Osteoblast (primary cell): ENCODE measurements around the gene ABCA13. TPM values are rescaled to one million over a fixed set of nuclear protein-coding genes. Genes with fewer than 3 reads are reported as not detected.
"Not testable (repeated sequence)": the region's sequence is repeated elsewhere in the genome, so short reads cannot be mapped to it uniquely, and the experiment has no call there.

Experiments
- DNase-seq: peaks from one replicate; pipeline ENCODE4 v3.0.0; 2011; ENCODE audit warnings: low spot score, mixed read lengths; ENCODE audit not compliant: insufficient read length; ENCODE audit errors: missing footprints
- H2AFZ ChIP-seq: 2 replicates; pipeline ENCODE4 v1.6.0; 2011; ENCODE audit warnings: mild to moderate bottlenecking, low read length
- H3K27ac ChIP-seq: 2 replicates; pipeline ENCODE4 v1.5.1; 2011; ENCODE audit warnings: mild to moderate bottlenecking, low read depth, low read length, moderate library complexity
- H3K27me3 ChIP-seq: 2 replicates; pipeline ENCODE4 v1.6.0; 2012; ENCODE audit warnings: mild to moderate bottlenecking, control low read depth, inconsistent platforms, low read length, moderate library complexity; ENCODE audit not compliant: insufficient read depth
- H3K36me3 ChIP-seq: 2 replicates; pipeline ENCODE4 v1.5.1; 2011; ENCODE audit warnings: mild to moderate bottlenecking, low read length, control low read depth, moderate library complexity; ENCODE audit not compliant: insufficient read depth
- H3K4me1 ChIP-seq: 2 replicates; pipeline ENCODE4 v1.5.1; 2011; ENCODE audit warnings: mild to moderate bottlenecking, low read length, control low read depth, moderate library complexity; ENCODE audit not compliant: insufficient read depth
- H3K4me2 ChIP-seq: 2 replicates; pipeline ENCODE4 v1.6.0; 2011; ENCODE audit warnings: mild to moderate bottlenecking, low read length; ENCODE audit not compliant: insufficient read depth
- H3K4me3 ChIP-seq: fragments of 200-600 bp; sonication (generic); 3 replicates; pipeline ENCODE4 v1.5.1; 2012; ENCODE audit warnings: mild to moderate bottlenecking, low read length, inconsistent platforms; ENCODE audit not compliant: insufficient read depth
- H3K79me2 ChIP-seq: 2 replicates; pipeline ENCODE4 v1.6.0; 2012; ENCODE audit warnings: mild to moderate bottlenecking, low read length, control low read depth, inconsistent platforms; ENCODE audit not compliant: insufficient read depth
- H3K9me3 ChIP-seq: 2 replicates; pipeline ENCODE4 v1.5.1; 2011; ENCODE audit warnings: low read depth, low read length, control low read depth
- H4K20me1 ChIP-seq: 2 replicates; pipeline ENCODE4 v1.6.0; 2012; ENCODE audit warnings: mild to moderate bottlenecking, low read length, control low read depth; ENCODE audit not compliant: insufficient read depth
- CTCF ChIP-seq: IDR thresholded peaks from 2 replicates; pipeline ENCODE4 v1.5.1; 2011; ENCODE audit warnings: mild to moderate bottlenecking, low read depth, low read length, moderate library complexity; ENCODE audit errors: extremely low read depth
- total RNA-seq: library from RNA; depleted of rRNA; stranded (reverse); fragments of >200 nt; gene quantifications from 2 replicates; pipeline ENCODE4 v1.2.3, GENCODE V29; 2012

The ABCA13 gene
- total RNA-seq, 1 donor, result 3.6 TPM

GRCh38 chr7:48144291-48144768 is 26.9 kb upstream of the ABCA13 start:
- TF ChIP-seq CTCF, result no peak
- DNase-seq, result no peak

DNA sequence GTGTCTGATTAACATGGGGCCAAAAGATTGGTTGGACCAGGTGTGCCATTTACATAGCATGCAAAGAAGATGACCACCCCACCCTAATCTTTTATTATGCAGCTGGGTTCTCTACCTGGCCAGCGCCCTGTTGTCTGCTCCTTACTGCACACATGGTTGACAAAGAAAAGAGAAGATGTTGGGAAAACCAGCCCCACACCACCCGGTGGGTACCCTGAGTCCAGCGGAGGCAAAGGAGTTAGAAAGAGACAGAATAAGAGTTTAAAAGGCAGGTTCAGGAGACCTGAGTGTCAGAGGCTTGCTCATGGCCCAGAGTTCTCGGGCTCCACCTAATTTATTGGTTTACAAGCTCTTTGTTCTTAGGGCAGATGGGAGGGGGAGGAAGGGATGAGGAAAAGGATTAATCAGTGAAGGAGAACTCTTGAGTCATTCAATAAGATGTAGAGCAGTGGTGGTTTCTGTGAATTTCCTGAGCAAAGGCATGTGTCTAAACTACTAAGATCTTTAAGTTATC is 24.1 kb upstream of the ABCA13 start:
- no peak for TF ChIP-seq CTCF
- peaks cover 6% of the 10 kb centered on the region for H3K27me3 ChIP-seq
- no peaks in the 10 kb centered on the region for H3K4me1 ChIP-seq
- no peak overlapping the region for H2AFZ ChIP-seq
- no peaks in the 10 kb centered on the region for H3K36me3 ChIP-seq
- no peaks in the 10 kb centered on the region for H4K20me1 ChIP-seq
- no peaks in the 10 kb centered on the region for H3K79me2 ChIP-seq
- no peak overlapping the region for H3K4me3 ChIP-seq
- H3K27ac ChIP-seq, result no peak overlapping the region
- H3K4me2 ChIP-seq, result no peak overlapping the region
- DNase-seq, result no peak
- H3K9me3 ChIP-seq, result no peaks in the 10 kb centered on the region

More at GRCh38 chr7:48144291-48144768, 26.9 kb upstream of the ABCA13 start:
- Histone ChIP-seq H3K36me3 (no peaks in the 10 kb centered on the region), H3K9me3 (no peaks in the 10 kb centered on the region), H3K27ac (no peak overlapping the region), H2AFZ (no peak overlapping the region), H4K20me1 (no peaks in the 10 kb centered on the region), H3K4me2 (no peak overlapping the region), H3K4me3 (no peak overlapping the region), H3K79me2 (no peaks in the 10 kb centered on the region), H3K4me1 (peaks cover 3% of the 10 kb centered on the region), H3K27me3 (peaks cover 6% of the 10 kb centered on the region)

- H4K20me1 ChIP-seq, H3K4me2 ChIP-seq, H3K9me3 ChIP-seq, H3K4me1 ChIP-seq, H2AFZ ChIP-seq, H3K27me3 ChIP-seq, H3K79me2 ChIP-seq, H3K36me3 ChIP-seq, H3K27ac ChIP-seq, H3K4me3 ChIP-seq, DNase-seq: not testable (repeated sequence)
Observed at GRCh38 chr7:48147690-48148089, 23.6 kb upstream of the ABCA13 start.

DNA sequence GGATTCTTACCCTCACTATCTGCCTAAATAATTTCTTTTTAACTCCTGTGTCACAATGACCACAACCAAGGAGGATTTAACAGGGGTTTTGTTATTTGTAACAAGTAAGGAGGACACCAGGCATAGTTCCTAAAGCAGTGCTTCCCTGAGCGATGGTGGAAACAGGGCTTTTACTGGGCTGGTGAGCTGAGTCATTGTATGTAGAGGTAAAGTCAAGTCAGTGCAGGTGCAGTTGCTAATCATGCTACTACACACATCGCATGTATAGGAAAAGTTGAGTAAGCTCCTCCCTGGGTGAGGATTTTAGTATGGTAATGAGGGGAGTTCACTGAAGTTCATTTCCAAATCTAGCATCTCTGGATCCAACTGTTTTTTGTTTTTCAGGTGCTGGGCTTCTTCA is 22.9 kb upstream of the ABCA13 start:
- TF ChIP-seq CTCF, result no peak
- no peak for DNase-seq
- H3K4me3 ChIP-seq, result no peak overlapping the region

More for the DNA sequence above, 22.9 kb upstream of the ABCA13 start:
- Histone ChIP-seq H3K9me3 (no peaks in the 10 kb centered on the region), H3K79me2 (no peaks in the 10 kb centered on the region), H3K36me3 (no peaks in the 10 kb centered on the region), H3K4me2 (no peak overlapping the region), H3K27ac (no peak overlapping the region), H3K4me1 (no peaks in the 10 kb centered on the region), H4K20me1 (no peaks in the 10 kb centered on the region), H3K27me3 (peaks cover 6% of the 10 kb centered on the region), H2AFZ (no peak overlapping the region)
